OCI-M2 (cell line): Measurements from ENCODE around the gene HIRIP3.
"Not testable (repeated sequence)": the region's sequence is repeated elsewhere in the genome, so short reads cannot be mapped to it uniquely, and the experiment has no call there.

Experiments
- DNase-seq: peaks from one replicate; lab custom pipeline; 2025; ENCODE audit not compliant: unreplicated experiment; lab: John Stamatoyannopoulos, UW

HIRIP3 gene

GRCh38 chr16:29995324-29995910, at the start of gene HIRIP3:
TSS of gene HIRIP3 (minus strand) at chr16:29995617. CDS start at chr16:29995605, 12 bp downstream.
- no peak for DNase-seq

GRCh38 chr16:30041841-30042240, 46.4 kb upstream of the HIRIP3 start:
- no peak for DNase-seq

GRCh38 chr16:30040690-30041089, 45.3 kb upstream of the HIRIP3 start:
- not testable (repeated sequence) for DNase-seq

GRCh38 chr16:30040221-30040620, 44.8 kb upstream of the HIRIP3 start:
- DNase-seq = no peak

GRCh38 chr16:30033270-30033669, 37.9 kb upstream of the HIRIP3 start:
- no peak for DNase-seq

- DNase-seq = peak; percentile 27
Observed at GRCh38 chr16:30032083-30032819, 36.8 kb upstream of the HIRIP3 start.

GRCh38 chr16:30031477-30031918, 36.1 kb upstream of the HIRIP3 start:
- DNase-seq = no peak

GRCh38 chr16:30030841-30031413, 35.5 kb upstream of the HIRIP3 start, which contains the start of gene TLCD3B:
TSS of gene TLCD3B (minus strand) at chr16:30031271. CDS start at chr16:30030527, 744 bp downstream.
- no peak for DNase-seq

GRCh38 chr16:30030011-30030685, 34.7 kb upstream of the HIRIP3 start:
- DNase-seq = no peak

GRCh38 chr16:30028438-30029076, 33.1 kb upstream of the HIRIP3 start:
- DNase-seq = no peak

GRCh38 chr16:30027588-30028437, 32.4 kb upstream of the HIRIP3 start:
- no peak for DNase-seq

- DNase-seq = no peak
Observed at GRCh38 chr16:30026449-30026848, 31.0 kb upstream of the HIRIP3 start.

- no peak for DNase-seq
Observed at GRCh38 chr16:30025574-30025973, 30.2 kb upstream of the HIRIP3 start.

GRCh38 chr16:30025156-30025555, 29.7 kb upstream of the HIRIP3 start:
- DNase-seq = no peak

GRCh38 chr16:30024451-30024850, 29.0 kb upstream of the HIRIP3 start:
- no peak for DNase-seq

GRCh38 chr16:30023586-30023985, 28.2 kb upstream of the HIRIP3 start:
- DNase-seq = no peak

- no peak for DNase-seq
Observed at GRCh38 chr16:30022887-30023286, 27.5 kb upstream of the HIRIP3 start, which contains the start of gene C16orf92. TSS of gene C16orf92 (plus strand) at chr16:30023198. CDS start at chr16:30023341, 143 bp downstream.

GRCh38 chr16:30018731-30019158, 23.3 kb upstream of the HIRIP3 start:
- no peak for DNase-seq

GRCh38 chr16:30017937-30018336, 22.5 kb upstream of the HIRIP3 start:
- DNase-seq = not testable (repeated sequence)

- no peak for DNase-seq
Observed at GRCh38 chr16:30017277-30017656, 21.9 kb upstream of the HIRIP3 start.
